RCC 7860 (cell line): ENCODE data around the gene INAVA.
"Not testable (repeated sequence)": the region's sequence is repeated elsewhere in the genome, so short reads cannot be mapped to it uniquely, and the experiment has no call there.

Source experiments
- DNase-seq: peaks from one replicate; pipeline ENCODE4 v3.0.0-alpha.2; 2015; ENCODE audit warnings: low spot score
- FAIRE-seq: peaks from 2 replicates; lab custom pipeline; 2012; peaks lifted over from hg19 to GRCh38; lab: Jason Lieb, UNC

INAVA gene

DNA sequence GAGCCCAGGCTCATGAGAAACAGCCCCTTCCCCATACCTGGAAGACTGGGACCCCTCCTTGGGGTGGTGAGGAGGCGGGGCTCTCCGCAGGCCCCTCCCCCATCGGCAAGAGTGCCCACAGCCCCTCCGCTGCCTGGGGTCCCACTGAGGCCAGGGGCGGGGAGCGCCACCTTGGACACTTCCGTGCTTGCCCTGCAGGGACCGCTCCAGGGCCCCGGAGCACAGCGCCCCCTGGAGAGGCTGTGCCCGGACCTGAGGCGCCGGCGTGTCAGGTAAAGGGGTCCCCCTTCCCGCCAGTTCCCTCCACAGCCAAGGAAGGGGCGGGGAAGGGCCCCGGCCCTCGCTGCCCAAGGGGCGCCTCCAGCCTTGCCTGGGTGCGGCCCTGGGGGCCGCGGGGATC is 21.5 kb downstream of the INAVA start:
- DNase-seq (no peak), FAIRE-seq (no peak)

DNA sequence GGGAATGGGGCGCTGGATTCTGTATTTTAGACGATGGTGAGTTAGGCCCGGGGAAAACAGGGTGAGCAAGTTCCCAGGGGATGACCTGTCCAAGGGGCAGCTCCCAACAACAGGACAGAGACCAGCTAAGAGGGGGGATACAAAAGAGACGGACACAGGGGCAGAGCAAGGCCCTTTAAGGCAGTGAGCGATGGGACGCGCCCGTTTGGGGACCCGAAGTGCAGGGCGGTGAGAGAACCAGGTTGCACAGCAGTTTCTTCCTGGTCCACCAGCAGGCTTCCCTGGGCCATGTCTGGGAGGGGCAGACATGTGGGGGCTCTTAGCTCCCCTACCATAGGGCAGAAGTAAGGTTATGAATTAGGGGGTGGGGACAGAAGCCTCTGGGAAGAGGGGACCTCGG is 22.0 kb downstream of the INAVA start:
- FAIRE-seq (no peak), DNase-seq (no peak)

DNA sequence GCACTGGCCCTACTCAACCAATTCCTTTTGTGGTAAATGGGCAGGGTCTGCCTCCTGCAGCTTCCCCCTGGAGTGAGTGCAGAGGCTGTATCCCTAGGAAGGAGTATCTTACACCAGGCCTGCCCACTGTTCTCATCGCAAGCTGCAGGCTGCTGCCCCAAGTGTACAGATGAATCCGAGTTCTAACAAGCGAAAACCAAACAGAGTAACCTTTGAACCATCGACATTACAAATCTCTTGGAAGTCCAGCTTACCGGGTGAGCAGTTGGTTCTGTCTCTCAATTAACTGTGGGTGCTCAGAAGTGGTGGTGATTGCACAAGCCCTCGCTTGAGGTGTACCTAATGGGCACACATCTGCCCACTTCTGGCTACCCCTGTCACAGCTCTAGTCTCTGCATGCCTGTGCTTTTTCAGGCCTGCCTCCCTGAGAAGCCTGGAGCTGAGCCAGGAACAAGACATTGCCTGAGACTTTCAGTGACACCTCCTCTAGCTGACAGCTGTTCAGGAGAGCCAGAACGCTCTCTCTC is 22.7 kb downstream of the INAVA start:
- FAIRE-seq, result no peak
- DNase-seq, result no peak

DNA sequence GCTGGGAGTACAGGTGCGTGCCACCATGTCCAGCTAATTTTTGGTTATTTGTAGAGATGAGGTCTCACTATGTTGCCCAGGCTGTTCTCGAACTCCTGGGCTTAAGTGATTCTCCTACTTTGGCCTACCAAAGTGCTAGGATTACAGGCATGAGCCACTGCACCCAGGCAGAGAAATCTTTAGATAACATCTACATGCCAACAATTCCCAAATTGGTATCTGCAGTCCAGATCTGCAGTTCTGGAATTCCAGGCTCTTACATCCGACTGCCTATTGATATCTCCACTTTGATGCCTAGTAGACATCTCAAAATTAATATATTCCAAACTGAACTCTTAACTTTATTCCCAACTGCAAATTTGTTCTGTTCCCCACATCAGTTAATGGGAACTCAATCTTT is 23.3 kb downstream of the INAVA start:
- no peak for FAIRE-seq
- no peak for DNase-seq

DNA sequence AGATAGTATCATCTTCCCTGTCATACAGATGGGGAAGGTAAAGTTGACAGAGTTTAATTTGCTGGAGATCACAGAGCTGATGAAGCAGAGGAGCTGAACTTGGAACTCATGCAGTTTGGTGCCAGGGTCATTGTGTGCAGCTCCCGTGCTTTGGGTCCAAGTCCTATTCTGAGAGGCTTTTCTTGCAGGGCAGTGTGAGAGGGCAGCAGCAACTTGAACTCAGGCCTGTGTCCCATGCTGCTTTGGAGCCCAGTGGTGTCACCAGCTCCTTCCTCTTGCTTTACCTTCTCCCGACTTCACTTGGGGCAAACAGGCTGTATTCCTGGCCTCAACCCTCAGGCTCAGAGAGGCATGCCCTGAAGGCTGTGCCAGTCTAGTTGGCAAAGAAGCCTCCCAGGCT is 24.7 kb downstream of the INAVA start:
- DNase-seq (no peak), FAIRE-seq (no peak)

DNA sequence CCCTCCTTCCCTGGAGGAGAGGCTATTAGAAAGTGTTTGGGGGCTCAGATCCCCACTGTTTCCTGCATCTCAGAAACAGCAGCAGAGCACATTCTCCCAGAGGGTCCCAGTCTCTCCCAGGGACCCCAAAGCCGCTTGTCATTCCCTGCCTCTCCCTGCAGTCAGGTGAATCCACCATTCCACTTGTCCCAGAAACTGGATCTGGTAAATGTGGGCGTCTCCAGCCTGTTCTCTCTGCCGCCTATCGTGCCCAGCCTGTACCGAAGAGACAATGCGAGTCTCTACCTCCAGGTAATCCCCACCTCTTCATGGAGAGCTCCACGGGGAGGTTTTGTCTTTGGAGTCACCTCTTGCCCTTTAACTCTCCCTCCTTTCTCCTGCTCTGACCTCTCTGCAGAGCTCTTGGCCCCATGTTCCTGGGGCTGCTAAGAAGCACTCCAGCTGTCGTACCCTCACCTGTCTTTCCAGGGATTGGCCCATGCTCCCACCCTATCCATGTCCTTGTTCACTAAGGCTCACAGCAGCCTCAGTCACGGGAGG is 26.9 kb downstream of the INAVA start:
- FAIRE-seq (no peak), DNase-seq (no peak)

DNA sequence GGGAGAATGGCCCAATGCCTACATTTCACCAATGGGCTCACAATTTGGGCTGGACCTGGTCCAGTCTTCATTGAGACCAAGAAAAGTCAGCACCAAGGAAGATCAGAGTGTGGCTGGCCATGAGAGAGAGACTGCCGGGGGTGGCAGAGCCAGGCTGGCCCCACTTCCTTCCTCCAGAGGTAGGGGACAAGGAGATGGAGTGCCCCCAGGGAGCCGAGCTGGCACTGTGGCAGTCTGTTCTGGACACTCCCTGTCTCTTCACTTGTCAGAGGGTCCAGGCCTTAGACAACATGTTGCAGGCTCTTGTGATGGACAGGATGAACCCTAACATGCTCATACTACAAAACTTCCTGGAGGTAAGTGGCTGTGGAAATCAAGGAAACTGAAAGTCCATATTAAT is 27.7 kb downstream of the INAVA start:
- FAIRE-seq (no peak), DNase-seq (no peak)

DNA sequence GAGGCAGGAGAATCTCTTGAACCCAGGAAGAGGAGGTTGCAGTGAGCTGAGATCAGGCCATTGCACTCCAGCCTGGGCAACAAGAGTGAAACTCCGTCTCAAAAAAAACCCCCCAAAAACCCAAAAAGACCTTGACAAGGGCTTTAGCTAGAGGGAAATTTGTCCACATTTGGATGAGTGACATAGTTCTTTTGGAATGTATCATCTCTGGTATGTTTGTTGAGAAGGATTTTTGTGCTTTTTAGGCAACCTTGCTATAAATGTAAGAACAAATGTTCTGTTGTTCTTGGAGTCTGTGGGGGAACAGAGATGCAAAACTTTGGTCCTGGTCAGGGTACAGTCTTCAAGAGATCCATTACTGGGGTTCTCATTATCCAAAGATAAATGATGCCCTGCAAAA is 28.9 kb downstream of the INAVA start:
- DNase-seq, result no peak

DNA sequence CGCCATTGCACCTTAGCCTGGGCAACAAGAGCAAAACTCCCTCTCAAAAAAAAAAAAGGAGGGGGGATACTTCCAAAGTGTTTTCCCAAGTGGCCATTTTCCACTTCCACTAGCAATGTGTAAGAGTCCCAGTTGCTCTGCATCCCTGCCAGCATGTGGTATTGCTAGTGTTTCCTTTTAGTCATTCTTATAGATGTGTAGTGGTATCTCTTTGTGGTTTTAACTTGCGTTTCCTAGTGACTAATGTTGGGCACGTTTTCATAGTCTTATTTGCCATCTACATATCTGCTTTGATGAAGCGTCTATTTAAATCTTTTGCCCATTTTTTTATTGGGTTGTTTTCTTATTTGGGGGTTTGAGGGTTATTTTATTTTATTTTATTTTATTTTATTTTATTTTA is 31.1 kb downstream of the INAVA start:
- peak; percentile 67 for FAIRE-seq
- DNase-seq, result peak; percentile 62

More for the DNA sequence above, 28.9 kb downstream of the INAVA start:
- no peak for FAIRE-seq

DNA sequence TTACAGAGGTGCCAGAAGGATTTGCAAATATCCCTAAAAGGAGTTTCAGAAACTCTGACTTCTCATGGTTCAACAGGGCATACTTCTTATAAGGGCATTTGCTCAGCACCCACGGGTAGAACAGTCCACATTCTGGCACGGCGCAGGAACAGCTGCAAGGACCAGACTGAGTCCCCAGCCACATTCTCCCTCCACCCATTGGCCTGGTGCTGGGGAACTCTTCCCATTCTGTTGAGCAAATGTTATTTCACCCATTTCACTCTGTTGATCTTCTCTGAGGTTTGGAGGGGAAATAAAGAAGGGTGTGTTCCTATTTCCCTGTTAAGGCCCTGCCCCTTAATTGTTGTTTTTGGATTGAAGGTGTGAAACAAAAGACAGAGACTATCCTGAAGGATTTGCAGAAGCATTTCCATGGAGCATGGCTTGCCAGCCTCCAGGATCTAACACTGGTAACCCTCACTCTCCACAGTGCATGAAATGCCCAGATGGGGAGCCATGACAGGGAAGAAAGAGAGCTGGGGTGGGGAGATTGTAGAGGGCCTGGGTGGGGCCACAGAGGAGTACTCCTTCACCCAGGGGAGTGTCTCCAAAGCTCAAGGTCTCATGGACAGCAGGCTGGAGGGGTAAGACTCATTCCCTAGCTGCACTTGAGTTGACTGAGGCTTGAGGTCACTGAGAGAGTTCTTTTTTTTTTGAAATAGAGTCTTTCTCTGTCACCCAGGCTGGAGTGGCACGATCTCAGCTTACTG is 35.0 kb downstream of the INAVA start:
- DNase-seq, result no peak
- no peak for FAIRE-seq

DNA sequence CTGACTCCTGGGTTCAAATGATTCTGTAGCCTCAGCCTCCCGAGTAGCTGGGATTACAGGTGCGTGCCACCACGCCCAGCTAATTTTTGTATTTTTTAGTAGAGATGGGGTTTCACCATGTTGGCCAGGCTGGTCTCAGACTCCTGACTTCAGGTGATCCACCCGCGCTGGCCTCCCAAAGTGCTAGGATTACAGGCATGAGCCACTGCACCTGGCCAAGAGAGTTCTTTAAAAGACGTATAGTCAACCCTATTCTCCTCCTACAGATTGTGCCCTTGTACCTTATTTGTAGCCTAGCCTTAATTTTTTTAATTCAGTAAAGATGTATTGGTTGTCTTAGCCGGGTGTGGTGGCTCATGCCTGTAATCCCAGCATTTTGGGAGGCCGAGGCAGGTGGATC is 35.6 kb downstream of the INAVA start:
- FAIRE-seq, DNase-seq: not testable (repeated sequence)

DNA sequence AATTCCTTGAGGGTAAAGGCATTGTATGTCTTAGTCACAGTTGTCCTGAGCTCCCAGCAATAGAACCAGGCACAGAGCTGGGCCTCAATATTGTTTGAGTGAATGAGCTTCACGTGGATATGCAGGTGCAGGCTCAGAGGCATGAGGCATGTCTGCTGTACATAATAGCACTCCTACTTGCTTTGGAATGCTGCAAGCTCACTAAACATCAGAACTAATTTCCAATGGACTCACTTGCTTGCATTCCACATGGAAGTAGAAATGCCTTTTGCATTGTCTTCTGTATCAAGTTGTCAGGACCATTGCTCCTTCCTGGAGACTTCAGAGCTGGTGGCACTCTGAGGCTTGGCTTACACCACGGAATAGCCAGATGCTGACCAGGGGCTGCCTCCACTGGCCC is 37.1 kb downstream of the INAVA start:
- FAIRE-seq, result no peak
- no peak for DNase-seq

DNA sequence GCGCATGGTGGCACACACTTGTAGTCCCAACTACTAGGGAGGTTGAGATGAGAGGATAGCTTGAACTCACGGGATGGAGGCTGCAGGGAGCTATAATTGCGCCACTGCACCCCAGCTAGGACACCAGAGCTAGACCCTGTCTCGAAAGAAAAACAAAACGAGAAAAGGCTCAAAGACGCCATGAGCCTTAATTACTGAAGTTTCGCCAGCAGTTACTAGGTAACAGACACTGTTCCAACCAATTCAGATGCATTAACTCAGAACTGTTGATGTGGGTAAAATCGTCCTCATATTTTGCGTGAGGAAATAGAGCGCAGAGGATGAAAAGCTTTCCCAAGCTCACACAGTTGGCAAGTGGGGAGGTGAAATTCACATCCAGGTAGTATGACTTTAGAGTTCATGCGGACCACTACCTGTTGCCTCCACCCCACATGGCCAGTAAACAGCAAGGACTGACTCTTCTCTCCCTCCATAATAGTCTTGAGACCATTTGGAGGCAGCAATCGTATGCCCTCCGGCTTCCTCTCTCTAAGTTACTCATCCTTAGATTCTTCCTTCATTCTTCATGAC is 40.1 kb downstream of the INAVA start:
- DNase-seq (no peak), FAIRE-seq (no peak)

DNA sequence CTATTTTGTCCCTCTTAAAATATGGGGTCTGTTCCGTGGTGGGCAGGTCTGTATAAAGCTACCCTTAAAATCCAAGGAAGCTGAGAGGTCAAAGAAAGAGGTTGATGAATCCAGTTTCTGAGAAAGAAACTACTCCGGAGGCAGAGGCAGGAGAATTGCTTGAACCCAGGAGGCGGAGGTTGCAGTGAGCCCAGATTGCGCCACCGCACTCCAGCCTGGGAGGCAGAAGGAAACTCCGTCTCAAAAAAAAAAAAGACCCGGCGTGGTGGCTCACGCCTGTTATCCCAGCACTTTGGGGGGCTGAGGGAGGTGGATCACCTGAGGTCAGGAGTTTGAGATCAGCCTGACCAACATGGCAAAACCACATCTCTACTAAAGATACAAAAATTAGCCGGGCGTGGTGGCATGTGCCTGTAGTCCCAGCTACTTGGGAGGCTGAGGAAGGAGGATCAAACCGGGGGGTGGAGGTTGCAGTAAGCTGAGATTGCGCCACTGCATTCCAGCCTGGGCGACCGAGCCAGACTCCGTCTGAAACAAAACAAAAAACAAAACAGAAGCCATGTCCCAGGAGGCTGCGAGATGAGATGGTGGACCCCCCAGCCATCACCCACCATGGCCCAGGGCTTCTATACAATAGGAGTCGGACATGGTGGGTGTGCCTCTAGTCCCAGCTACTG is 40.7 kb downstream of the INAVA start:
- not testable (repeated sequence) for FAIRE-seq

DNA sequence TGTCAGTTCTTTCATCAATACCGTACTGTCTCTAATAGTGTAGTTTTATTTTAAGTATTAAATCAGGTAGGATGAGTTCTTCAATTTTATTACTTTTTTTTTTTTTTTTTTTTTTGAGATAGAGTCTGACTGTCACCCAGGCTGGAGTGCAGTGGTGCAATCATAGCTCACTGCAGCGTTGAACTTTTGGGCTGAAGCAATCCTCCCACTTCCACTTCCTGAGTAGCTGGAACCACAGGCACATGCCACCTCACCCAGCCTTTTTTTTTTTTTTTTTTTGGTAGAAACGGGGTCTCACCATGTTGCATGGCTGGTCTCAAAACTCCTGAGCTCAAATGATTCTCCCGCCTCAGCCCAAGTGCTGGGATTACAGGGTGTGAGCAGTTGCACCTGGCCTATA is 44.3 kb downstream of the INAVA start:
- FAIRE-seq (no peak), DNase-seq (no peak)

More for the DNA sequence above, 40.7 kb downstream of the INAVA start:
- not testable (repeated sequence) for DNase-seq

DNA sequence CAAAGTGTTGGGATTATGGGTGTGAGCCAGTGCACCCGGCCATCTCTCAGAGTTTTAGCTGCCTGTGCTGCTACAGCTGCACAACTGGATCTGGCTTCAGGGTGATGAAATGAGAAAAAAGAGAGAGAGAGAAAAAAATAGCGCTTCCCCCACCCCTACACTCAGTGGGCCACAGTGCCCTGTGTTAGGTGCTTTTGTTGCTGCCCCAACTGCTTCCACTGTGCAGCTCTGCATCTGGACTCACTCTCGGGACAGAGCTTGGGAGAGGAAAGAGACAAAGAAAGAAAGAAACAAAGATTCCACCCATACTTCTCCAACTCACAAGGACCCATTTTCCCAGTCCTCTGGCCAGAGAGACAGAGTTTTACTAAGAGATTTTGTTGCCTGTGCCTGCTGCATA is 50.4 kb downstream of the INAVA start:
- FAIRE-seq (no peak), DNase-seq (no peak)

DNA sequence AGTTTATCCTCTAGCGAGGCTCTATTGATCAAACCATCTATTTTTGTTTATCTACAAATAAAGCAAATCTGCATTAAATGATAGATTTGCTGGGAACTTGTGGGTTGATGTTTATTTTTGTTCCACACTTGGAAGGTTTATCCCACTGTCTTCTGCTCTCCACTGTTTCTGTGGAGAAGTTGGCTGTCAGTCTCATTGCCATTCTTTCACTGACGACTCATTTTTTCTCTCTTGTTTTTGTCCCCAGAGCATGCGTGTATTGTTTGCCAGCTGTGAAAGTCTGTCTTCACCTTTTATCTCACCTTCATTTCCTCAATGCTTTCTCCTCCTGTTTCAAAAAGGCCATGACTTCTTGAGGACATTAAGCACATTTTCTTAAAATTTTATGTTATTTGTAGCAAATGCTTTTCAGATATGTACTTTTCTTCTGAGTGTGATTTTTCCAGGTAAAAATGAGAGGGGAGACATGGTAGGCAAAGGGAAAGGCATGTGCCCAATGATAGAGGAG is 52.4 kb downstream of the INAVA start:
- no peak for FAIRE-seq
- DNase-seq, result no peak

DNA sequence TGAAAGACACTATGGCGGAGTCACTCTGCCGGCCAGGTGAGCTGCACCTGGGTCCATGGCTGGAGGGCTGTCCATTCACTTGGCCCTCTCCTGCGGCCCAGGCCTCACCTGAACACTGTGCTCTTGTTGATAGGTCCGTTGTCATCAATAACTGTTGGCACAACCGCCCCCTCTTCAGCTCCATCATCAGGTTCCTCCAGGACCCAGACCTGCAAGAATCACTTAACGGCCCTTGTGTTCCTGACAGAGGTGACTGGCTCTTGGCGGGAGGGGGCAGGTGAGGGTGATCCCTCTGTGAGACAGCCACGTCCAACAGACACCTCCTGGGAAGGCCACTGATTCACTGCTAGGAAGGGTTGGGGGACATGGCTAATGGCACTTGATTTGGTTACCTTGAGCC is 54.9 kb downstream of the INAVA start:
- FAIRE-seq, result no peak
- no peak for DNase-seq

DNA sequence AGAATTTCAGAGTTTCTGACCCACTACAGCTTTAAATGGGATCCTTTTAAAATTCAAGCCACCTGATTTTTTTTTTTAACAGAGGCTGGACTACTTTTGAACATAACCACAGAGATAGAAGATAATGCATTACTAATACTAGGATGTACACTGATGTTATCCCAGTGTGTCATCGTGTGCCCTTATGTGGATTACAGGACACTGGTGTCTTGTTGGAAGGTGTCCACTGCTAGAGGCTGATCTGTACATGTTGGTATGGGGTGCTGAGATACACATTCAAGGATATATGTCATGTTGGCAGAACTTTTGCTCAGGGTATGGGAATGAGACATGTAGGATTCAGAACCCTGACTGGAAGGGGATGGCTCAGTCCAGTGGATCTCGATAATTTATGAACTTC is 56.3 kb downstream of the INAVA start:
- no peak for FAIRE-seq
- DNase-seq, result no peak

DNA sequence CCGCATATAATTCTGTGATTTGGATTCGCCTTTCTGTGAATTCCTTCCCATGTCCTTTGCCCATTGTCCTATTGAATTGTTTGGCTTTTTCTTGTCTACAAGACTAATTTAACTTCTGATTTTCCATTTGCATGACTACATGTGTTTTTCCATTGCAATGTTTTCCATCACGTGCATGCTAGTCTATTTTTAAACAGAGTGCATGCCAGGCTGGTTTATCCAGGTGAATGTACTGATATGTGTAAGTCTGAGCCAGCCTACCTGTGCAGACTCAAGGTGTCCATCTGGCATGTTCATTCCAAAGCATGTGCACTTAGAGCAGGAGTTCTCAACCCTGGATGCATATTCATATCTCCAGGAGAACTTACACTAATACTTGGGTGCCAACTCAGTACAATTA is 59.7 kb downstream of the INAVA start:
- no peak for DNase-seq
- no peak for FAIRE-seq

DNA sequence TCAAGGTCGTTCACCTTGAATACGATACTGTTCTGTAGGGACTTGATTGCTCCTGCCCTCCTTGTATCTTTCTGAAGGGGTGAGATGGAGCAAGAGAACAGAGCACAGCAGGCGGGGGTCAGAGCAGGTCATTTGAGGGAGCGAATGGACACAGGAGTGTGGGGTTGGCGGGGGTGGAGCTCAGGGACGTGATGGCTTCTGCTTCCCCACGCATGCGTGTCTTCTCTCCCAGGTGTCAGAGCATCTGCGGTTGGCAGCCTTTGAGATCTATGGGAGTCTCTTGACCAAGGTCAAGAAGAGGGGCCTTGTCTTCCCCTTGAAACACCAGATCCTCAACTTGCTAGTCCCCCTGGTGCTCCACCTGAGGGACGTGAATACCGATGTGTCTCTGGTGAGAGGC is 63.9 kb downstream of the INAVA start:
- no peak for DNase-seq
- FAIRE-seq, result no peak
